ENCODE results near the gene RAD51D. TPM values are rescaled to one million over a fixed set of nuclear protein-coding genes. Genes with fewer than 3 reads are reported as not detected.

RAD51D gene
- 10 to 100 TPM in 3 of 8 experiments, 1 to 10 TPM in 5; 6.5 to 16.7 (median 8.3) TPM for total RNA-seq

GRCh38 chr17:35119370-35120165, at the start of gene RAD51D:
RAD51D (minus strand) TSS chr17:35119860; CDS start chr17:35119613, 247 bp downstream.
- peaks cover 10 to 12% of the 10 kb centered on the region in 2 donors for H3K4me1 ChIP-seq (replicated peaks in 1 of 2)
- ATAC-seq (replicated peaks in 6 of 8): peak; percentile 84 to 94 (median 92)
- 0 to 15% (median 7%) methylated on average over 7 to 15 of the region's 72 CpGs; no CpG with 5 or more reads in 5 of the 10 experiments for WGBS, 10 experiments
- H3K4me3 ChIP-seq: peak within 1 kb of the TSS; percentile 35 to 78 (median 54)
- in situ Hi-C loops (cut with MboI; ENCODE audit: low pct_unique_long_range_greater_than_20kb in 2 of 9, low sequenced_read_pairs in 9 of 9, unreplicated experiment in 9 of 9): loop anchor here (10.0 to 25.0 kb wide), 7 partner anchors 107 to 707 kb away; partner anchors contain the start of gene LIG3 (in 1 of the 9)
- peak within 1 kb of the TSS; percentile 1 to 68 for H3K27ac ChIP-seq

GRCh38 chr17:35167666-35168065, 48.0 kb upstream of the RAD51D start:
- no peak overlapping the region for H3K27ac ChIP-seq
- H3K4me1 ChIP-seq (replicated peaks in 1 of 2): no peaks in the 10 kb centered on the region
- WGBS, 10 experiments: 40 to 43% methylated on average over 1 of the region's 1 CpG; no CpG with 5 or more reads in 8 of the 10 experiments
- no peak overlapping the region for H3K4me3 ChIP-seq
- in situ Hi-C loops (cut with MboI; ENCODE audit: low pct_unique_long_range_greater_than_20kb in 2 of 9, low sequenced_read_pairs in 9 of 9, unreplicated experiment in 9 of 9): loop anchor here in 4 of 9 experiments (25.0 kb wide), 1 partner anchor 370 kb away; the partner anchor contains the start of gene SLFN12L (in 4 of the 4)
- no peak for ATAC-seq (replicated peaks in 6 of 8)

DNA sequence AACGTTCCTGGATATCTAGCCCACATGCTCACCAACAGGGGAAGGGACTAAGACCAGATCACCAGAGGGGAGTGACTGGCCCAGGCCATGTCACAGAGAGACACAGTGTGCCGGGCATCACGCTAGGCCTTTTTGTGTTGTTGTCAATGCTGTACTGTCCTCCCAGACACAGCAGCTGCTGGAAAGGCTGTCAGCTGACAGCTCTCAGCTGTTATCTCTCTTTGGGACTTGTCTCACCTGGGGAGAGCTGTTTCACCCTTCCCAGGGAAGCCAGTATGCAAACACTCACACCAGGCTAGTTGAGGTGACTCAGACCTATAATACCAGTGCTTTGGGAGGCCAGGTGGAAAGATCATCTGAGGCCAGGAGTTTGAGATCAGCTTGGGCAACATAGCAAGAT, 47.4 kb upstream of the RAD51D start:
- Histone ChIP-seq H3K4me3 (no peak overlapping the region), H3K27ac (no peak overlapping the region), H3K4me1 (replicated peaks in 1 of 2) (no peaks in the 10 kb centered on the region)
- 50 to 63% methylated on average over 2 of the region's 3 CpGs; no CpG with 5 or more reads in 8 of the 10 experiments for WGBS, 10 experiments
- in situ Hi-C loops (cut with MboI; ENCODE audit: low pct_unique_long_range_greater_than_20kb in 2 of 9, low sequenced_read_pairs in 9 of 9, unreplicated experiment in 9 of 9): loop anchor here in 4 of 9 experiments (25.0 kb wide), 1 partner anchor 370 kb away; the partner anchor contains the start of gene SLFN12L (in 4 of the 4)
- no peak for ATAC-seq (replicated peaks in 6 of 8)

DNA sequence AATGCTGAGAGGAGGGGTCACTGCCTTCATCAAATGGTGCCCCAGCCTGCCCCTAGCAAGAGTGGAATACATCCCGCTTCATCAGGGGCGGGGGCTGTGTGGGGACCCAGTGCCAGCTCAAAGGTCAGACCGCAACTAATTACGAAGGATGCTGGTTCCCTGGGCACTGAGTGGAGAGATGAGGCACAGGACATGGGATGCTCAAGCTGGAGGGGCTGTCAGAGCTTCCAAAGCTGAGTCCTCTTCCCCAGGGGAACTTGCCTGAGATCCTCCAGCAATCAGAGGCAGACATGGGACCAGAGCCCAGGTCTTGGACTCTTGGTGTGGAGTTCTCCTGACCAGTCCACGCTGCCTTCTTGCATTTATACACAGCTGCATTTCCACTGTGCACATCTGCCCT, 46.9 kb upstream of the RAD51D start:
- no peak overlapping the region for H3K27ac ChIP-seq
- H3K4me1 ChIP-seq (replicated peaks in 1 of 2): no peaks in the 10 kb centered on the region
- H3K4me3 ChIP-seq: no peak overlapping the region
- WGBS, 10 experiments: 53 to 100% (median 73%) methylated on average over 1 to 5 of the region's 5 CpGs; no CpG with 5 or more reads in 5 of the 10 experiments
- in situ Hi-C loops (cut with MboI; ENCODE audit: low pct_unique_long_range_greater_than_20kb in 2 of 9, low sequenced_read_pairs in 9 of 9, unreplicated experiment in 9 of 9): loop anchor here in 4 of 9 experiments (25.0 kb wide), 1 partner anchor 371 kb away; the partner anchor contains the start of gene SLFN12L (in 4 of the 4)
- no peak for ATAC-seq (replicated peaks in 6 of 8)

- Histone ChIP-seq H3K27ac (no peak overlapping the region), H3K4me3 (no peak overlapping the region), H3K4me1 (replicated peaks in 1 of 2) (no peaks in the 10 kb centered on the region)
- ATAC-seq (replicated peaks in 6 of 8): no peak
- WGBS, 10 experiments: 0 to 100% (median 58%) methylated on average over 1 to 5 of the region's 5 CpGs; no CpG with 5 or more reads in 2 of the 10 experiments
- in situ Hi-C loops (cut with MboI; ENCODE audit: low pct_unique_long_range_greater_than_20kb in 2 of 9, low sequenced_read_pairs in 9 of 9, unreplicated experiment in 9 of 9): loop anchor here in 4 of 9 experiments (25.0 kb wide), 1 partner anchor 373 kb away; the partner anchor contains the start of gene SLFN12L (in 4 of the 4)
Measured at GRCh38 chr17:35164716-35165115, 45.1 kb upstream of the RAD51D start.

- in situ Hi-C loops (cut with MboI; ENCODE audit: low pct_unique_long_range_greater_than_20kb in 2 of 9, low sequenced_read_pairs in 9 of 9, unreplicated experiment in 9 of 9): loop anchor here in 4 of 9 experiments (25.0 kb wide), 1 partner anchor 373 kb away; the partner anchor contains the start of gene SLFN12L (in 4 of the 4)
- H3K4me3 ChIP-seq: no peak overlapping the region
- no peak for ATAC-seq (replicated peaks in 6 of 8)
- no peaks in the 10 kb centered on the region for H3K4me1 ChIP-seq (replicated peaks in 1 of 2)
- no peak overlapping the region for H3K27ac ChIP-seq
- 92 to 100% (median 99%) methylated on average over 1 to 7 of the region's 7 CpGs; no CpG with 5 or more reads in 2 of the 10 experiments for WGBS, 10 experiments
Measured at GRCh38 chr17:35163886-35164285, 44.2 kb upstream of the RAD51D start.

- Histone ChIP-seq H3K4me3 (no peak overlapping the region), H3K4me1 (replicated peaks in 1 of 2) (no peaks in the 10 kb centered on the region), H3K27ac (no peak overlapping the region)
- WGBS, 10 experiments: 46 to 100% (median 83%) methylated on average over 1 to 4 of the region's 4 CpGs; no CpG with 5 or more reads in 3 of the 10 experiments
- no peak for ATAC-seq (replicated peaks in 6 of 8)
- in situ Hi-C loops (cut with MboI; ENCODE audit: low pct_unique_long_range_greater_than_20kb in 2 of 9, low sequenced_read_pairs in 9 of 9, unreplicated experiment in 9 of 9): loop anchor here in 4 of 9 experiments (25.0 kb wide), 1 partner anchor 375 kb away; the partner anchor contains the start of gene SLFN12L (in 4 of the 4)
Measured at GRCh38 chr17:35162755-35163154, 43.1 kb upstream of the RAD51D start.

GRCh38 chr17:35161281-35161761, 41.7 kb upstream of the RAD51D start:
- WGBS, 10 experiments: 37 to 73% (median 47%) methylated on average over 1 to 3 of the region's 3 CpGs; no CpG with 5 or more reads in 3 of the 10 experiments
- ATAC-seq (replicated peaks in 6 of 8): peak in 2 of 8 experiments; percentile 42 to 63
- no peak overlapping the region for H3K27ac ChIP-seq
- in situ Hi-C loops (cut with MboI; ENCODE audit: low pct_unique_long_range_greater_than_20kb in 2 of 9, low sequenced_read_pairs in 9 of 9, unreplicated experiment in 9 of 9): loop anchor here in 4 of 9 experiments (25.0 kb wide), 1 partner anchor 376 kb away; the partner anchor contains the start of gene SLFN12L (in 4 of the 4)
- no peaks in the 10 kb centered on the region for H3K4me1 ChIP-seq (replicated peaks in 1 of 2)
- H3K4me3 ChIP-seq: no peak overlapping the region

DNA sequence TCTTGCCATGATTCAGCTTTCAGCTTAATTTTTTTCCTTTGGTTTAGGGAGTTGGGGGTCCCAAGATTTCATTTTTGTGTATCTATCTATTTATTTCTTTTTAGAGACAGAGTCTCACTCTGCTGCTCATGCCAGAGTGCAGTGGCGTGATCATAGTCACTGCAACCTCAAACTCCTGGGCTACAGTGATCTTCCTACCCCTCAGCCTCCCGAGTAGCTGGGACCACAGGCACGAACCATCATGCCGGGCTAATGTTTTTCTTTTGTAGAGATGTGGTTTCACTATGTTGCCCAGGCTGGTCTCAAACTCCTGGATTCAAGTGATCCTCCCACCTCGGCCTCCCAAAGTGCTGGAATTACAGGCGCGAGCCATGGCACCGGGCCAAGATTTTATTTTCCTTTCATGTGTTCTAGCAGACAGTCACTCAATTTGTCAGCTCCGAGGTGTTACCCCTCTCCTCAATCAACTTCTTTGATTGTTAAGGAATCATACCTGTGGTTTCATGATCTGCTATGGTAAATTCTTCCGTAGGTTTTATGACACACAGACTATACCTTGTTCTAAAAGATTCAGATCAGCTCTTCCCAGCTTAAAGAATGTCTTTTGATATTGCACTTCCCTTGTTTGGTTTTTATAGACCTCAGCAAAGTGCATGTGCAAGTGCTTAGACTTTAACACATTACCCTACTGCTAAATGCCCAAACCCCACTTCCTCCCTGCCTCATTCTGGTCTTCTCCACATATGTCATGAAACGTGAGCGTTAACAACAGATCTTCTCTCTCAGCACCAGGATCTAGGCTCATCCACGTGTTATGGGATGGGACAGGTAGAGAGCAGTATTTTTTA, 40.9 kb upstream of the RAD51D start:
- peak in 1 of 8 experiments; percentile 16 for ATAC-seq (replicated peaks in 6 of 8)
- no peak overlapping the region for H3K4me3 ChIP-seq
- no peaks in the 10 kb centered on the region for H3K4me1 ChIP-seq (replicated peaks in 1 of 2)
- no peak overlapping the region for H3K27ac ChIP-seq
- in situ Hi-C loops (cut with MboI; ENCODE audit: low pct_unique_long_range_greater_than_20kb in 2 of 9, low sequenced_read_pairs in 9 of 9, unreplicated experiment in 9 of 9): loop anchor here in 4 of 9 experiments (25.0 kb wide), 1 partner anchor 377 kb away; the partner anchor contains the start of gene SLFN12L (in 4 of the 4)
- 15 to 75% (median 69%) methylated on average over 2 to 11 of the region's 13 CpGs; no CpG with 5 or more reads in 1 of the 10 experiments for WGBS, 10 experiments

GRCh38 chr17:35159940-35160339, 40.3 kb upstream of the RAD51D start:
- 0 to 100% (median 63%) methylated on average over 1 to 2 of the region's 2 CpGs; no CpG with 5 or more reads in 2 of the 10 experiments for WGBS, 10 experiments
- no peak overlapping the region for H3K4me3 ChIP-seq
- no peaks in the 10 kb centered on the region for H3K4me1 ChIP-seq (replicated peaks in 1 of 2)
- H3K27ac ChIP-seq: no peak overlapping the region
- in situ Hi-C loops (cut with MboI; ENCODE audit: low pct_unique_long_range_greater_than_20kb in 2 of 9, low sequenced_read_pairs in 9 of 9, unreplicated experiment in 9 of 9): loop anchor here in 4 of 9 experiments (25.0 kb wide), 1 partner anchor 377 kb away; the partner anchor contains the start of gene SLFN12L (in 4 of the 4)
- peak in 3 of 8 experiments; percentile 82 to 95 (median 88) for ATAC-seq (replicated peaks in 6 of 8)

GRCh38 chr17:35155246-35155645, 35.6 kb upstream of the RAD51D start:
- 67 to 100% (median 74%) methylated on average over 1 to 5 of the region's 7 CpGs; no CpG with 5 or more reads in 4 of the 10 experiments for WGBS, 10 experiments
- H3K4me1 ChIP-seq (replicated peaks in 1 of 2): no peaks in the 10 kb centered on the region
- ATAC-seq (replicated peaks in 6 of 8): no peak
- no peak overlapping the region for H3K27ac ChIP-seq
- in situ Hi-C loops (cut with MboI; ENCODE audit: low pct_unique_long_range_greater_than_20kb in 2 of 9, low sequenced_read_pairs in 9 of 9, unreplicated experiment in 9 of 9): loop anchor here in 4 of 9 experiments (25.0 kb wide), 1 partner anchor 382 kb away; the partner anchor contains the start of gene SLFN12L (in 4 of the 4)
- no peak overlapping the region for H3K4me3 ChIP-seq

Data from motor neuron (in vitro differentiated cells).